IPS-NIHi7 (cell line): ENCODE data around the gene ARHGAP26.

Source experiments
- DNase-seq: peaks from one replicate; pipeline ENCODE4 v3.0.0; 2012; ENCODE audit warnings: mixed read lengths; ENCODE audit errors: extremely low spot score

Gene ARHGAP26

GRCh38 chr5:143013176-143013891, 243.2 kb downstream of the ARHGAP26 start:
- DNase-seq: no peak

GRCh38 chr5:143014017-143014651, 244.0 kb downstream of the ARHGAP26 start:
- DNase-seq: peak; percentile 83

DNA sequence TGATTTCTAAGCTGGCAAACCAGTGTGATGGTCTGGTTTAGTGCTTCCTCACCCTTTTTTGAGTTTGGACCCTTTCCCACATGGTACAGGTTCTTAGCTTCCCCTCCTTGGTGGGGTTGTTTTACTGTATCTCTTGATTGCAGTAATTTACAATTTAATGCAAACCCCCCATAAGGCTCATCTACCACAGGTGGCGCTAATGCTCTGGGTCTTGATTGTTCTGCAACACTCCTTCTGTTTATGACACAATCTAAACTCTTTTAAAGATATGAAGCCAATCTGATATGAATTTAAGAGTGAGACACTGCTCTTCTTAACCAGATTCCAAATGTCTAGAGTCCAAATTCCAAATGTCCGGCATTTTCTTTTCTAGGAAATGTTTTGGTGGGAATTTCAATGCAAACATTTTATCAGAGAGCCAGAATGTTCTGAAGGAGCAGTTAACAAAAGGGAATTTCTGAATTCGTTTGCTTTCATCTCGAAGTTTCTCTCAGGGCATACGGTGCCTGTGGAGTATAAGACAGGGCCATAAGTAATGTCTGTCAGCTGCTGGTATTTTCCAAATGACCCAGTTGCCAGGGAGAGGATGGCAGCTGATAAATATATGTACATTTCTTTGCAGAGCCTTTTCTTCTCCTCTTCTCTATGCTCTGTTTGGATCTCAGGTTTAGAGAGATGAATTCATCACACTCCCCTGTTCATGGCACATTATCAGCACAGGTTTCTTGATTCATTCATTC, 246.8 kb downstream of the ARHGAP26 start:
- DNase-seq: peak; percentile 45

DNA sequence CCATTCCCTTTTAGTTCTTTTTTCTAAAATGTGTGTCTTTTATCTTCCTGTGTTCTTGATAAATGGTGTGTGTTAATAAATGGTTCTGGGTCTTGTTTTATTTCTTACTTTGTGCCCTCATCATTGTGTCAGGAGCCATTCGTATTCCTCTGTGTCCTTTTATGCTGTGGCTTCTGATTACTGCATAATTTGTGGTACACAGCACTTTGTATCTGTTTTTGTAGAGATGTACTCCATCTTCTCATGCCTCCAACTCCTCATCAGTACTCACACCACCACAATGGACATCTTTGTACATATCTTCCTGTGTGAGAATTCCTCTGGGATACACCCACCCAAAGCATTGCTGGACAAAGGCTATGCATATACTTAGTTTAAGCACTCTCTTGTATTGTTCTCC, 247.4 kb downstream of the ARHGAP26 start:
- no peak for DNase-seq

- DNase-seq: no peak
Measured at GRCh38 chr5:143017992-143018391, 247.8 kb downstream of the ARHGAP26 start.

DNA sequence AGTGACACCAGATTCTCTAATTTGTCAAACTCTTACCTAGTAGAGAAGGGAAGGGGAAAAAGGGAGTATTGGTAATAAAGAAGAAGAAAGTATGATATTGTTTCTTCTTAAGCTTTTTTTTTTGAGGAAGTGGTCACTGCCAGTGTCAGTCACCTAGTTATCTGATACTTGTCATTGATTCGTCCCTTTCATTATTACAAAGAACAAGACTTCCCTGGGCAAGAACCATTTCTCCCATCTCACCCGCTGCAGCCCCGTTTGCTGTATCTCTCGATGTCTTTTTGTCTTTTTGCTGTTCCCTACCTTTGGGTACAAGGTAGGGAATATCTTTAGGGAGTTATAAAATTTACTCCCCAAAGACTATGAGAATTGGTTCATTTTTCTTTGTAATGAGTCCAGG, 249.0 kb downstream of the ARHGAP26 start:
- no peak for DNase-seq

- DNase-seq: peak; percentile 21
Measured at GRCh38 chr5:143019614-143020515, 249.7 kb downstream of the ARHGAP26 start.

DNA sequence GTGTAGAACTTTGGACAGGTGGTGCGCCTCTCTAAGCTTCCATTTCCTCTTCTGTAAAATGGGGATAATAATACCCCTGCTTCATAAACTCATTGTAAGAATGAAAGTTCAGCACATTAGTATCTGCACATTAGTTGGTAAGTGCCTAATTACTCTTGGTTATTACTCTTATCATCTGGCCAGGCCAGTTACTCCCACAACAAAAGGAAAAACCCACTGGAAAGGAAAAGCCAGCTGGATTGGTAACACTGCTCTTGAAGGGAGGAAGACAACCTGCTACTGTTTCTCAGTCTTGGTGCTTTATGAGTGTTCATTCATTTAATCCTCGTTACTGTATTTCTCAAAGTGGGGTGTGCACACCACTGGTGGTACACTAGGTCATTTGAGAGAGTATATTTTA, 251.4 kb downstream of the ARHGAP26 start:
- DNase-seq: no peak

DNA sequence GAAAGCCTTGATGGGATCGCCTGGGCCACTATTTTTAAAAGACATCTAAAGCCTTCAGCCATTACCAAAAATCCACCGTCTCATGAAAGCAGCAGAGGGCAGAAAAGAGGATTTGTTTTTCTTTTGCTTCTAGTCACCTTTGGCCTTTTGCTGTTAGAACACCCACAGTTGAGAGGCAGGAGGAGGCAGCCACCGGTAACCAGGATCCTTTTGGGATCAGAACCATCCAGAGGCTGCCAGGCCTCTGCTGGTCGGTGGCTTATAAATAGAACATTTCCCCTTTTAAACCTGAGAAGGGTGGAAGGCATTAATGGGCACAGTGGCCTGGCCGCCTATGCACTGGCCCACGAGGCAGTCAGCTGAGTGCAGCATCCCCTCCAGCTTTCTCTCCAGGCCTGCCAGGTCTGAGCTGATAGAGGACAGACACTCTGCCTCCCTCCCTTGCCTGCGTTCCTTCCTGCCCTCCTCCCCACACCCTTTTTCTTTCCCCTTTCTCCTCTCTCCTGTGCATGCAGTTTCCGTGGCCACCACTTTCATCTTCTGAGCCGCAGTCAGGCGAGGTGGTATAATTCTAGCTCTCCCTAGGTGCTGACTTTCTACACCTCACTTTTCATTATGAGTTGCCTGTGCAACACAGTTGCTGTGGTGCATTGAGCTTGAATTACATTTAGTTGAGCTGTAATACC, 253.4 kb downstream of the ARHGAP26 start:
- no peak for DNase-seq

GRCh38 chr5:143024228-143024920, 254.2 kb downstream of the ARHGAP26 start:
- DNase-seq: no peak

DNA sequence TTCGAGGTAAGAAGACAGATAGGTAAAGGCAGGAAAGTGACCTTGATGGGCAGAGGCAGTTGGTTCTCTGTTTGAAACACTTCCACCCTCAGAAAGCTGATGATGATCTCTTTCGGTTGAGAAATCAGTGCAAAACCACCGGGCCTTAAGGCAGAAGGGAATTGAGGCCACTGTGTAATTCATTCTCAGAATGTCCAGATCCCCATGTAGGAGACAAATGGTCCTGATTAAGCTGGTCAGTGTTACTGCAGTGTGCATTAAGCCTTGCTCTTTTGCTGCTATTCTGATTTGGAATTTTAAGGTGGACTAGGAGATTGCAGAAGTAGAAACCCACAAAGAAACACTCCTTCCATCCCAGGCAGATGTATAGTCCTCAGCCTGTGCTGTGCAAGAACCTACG, 255.2 kb downstream of the ARHGAP26 start:
- DNase-seq: no peak

- no peak for DNase-seq
Measured at GRCh38 chr5:143025971-143026370, 255.8 kb downstream of the ARHGAP26 start.

GRCh38 chr5:143026380-143026779, 256.2 kb downstream of the ARHGAP26 start:
- no peak for DNase-seq

DNA sequence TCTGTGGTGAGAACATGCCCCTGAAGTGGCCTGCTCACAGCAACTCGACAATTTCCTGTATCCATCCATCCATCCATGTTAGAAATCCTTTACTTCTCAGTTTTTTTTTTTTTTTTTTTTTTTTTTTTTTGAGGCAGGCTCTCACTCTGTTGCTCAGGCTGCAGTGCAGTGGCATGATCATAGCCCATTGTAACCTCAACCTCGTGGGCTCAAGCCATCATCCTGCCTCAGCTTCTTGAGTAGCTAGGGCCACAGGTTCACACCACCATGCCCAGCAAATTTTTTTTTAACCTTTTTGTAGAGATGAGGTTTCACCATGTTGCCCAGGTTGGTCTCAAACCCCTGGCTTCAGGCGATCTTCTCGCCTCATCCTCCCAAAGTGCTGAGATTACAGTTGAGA, 259.1 kb downstream of the ARHGAP26 start:
- no peak for DNase-seq

- DNase-seq: no peak
Measured at GRCh38 chr5:143030349-143030748, 260.2 kb downstream of the ARHGAP26 start.

DNA sequence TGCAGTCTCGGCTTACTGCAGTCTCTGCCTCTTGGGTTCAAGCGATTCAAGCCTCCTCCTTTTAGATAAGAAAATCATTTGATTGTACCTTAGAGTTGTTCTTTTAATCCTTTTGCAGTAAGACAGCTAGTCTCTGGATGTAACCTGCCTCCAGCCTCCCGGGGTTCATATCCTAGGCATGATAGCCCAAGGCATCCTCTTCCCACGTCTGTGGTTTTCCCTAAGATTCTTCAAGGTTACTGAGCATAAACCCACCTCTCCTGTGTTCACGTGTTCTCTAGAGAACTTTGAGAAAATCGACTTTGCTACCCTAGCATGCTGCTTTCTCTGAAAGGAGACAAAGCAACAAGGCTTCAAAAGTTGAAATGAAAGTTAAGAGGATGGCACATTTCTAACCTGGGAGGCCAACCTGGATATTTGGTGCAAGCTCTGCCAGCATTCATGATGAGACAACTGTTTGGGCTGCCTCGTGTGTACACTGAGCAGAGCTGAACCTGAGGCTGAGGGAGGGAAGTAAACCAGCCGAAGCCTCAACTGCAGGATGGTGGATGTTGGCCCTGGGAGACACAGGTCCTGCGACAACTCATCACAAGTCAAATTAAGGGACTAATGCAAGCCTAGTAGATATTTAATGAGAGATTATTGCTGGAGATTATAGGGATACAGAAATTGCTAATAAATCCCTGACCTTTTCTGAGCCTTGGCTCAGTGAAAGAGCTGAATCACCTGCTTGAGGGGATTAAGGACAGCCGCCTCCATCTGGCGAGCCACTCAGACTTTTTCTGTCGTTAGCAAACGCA, 261.8 kb downstream of the ARHGAP26 start:
- no peak for DNase-seq

DNA sequence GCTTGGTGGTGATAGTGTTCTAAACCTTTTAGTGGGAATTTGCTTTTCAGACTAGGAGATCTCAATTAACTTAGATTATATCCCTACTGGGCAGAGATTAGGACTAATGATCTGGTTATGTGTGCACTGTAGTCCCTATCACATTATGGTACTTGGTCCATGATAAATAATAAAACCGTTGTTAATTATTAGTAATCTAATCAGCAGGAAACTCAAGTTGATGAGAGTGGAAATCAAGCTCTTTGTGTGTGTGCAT, 262.3 kb downstream of the ARHGAP26 start:
- DNase-seq: no peak

DNA sequence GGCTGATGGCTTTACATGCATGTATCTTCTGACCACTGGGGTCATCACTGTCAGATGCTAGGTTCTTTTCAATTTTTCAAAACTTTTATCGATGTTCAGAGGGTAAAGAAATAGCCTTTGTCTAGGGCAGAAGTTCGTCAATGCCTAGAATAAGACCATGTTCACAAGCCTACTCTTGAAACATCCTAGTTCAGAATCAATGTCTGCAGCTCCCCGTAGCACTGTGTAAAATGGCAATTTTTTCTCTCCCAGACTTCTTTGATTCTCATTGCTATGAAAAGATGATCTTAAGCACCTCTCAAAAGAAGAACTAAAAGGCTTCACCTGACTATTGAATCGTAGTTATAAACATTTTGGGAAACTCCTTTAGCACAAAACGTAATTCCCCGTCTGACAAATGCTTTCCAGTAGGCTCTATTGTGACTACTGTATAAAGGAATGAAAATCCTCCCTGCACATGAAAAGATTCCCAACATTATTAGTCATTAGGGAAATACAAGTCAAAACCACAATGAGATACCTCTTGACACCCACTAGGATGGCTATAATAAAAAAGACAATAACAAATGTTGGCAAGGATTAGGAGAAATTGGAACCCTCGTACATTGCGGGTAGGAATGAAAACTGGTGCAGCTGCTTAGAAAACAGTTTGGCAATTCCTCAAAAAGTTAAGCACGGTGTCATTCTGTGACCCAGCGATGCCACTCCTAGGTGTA, 263.5 kb downstream of the ARHGAP26 start:
- DNase-seq: no peak

GRCh38 chr5:143036146-143036927, 266.2 kb downstream of the ARHGAP26 start:
- DNase-seq: no peak
